Adrenal gland (tissue), 12 donors: ENCODE data around the gene OXSR1. TPM values are rescaled to one million over a fixed set of nuclear protein-coding genes. Genes with fewer than 3 reads are reported as not detected.
"Not testable (repeated sequence)": the region's sequence is repeated elsewhere in the genome, so short reads cannot be mapped to it uniquely, and the experiment has no call there.

Source experiments
- DNase-seq, 7 donors: peaks; one replicate each; pipeline ENCODE4 v3.0.0-alpha.2; 2019 to 2020
- H3K27ac ChIP-seq, 5 donors: fragments of 200-600 bp; sonication (generic) in 4 of 5; 1 replicate in 3 of 5; 2 replicates in 2 of 5; pipeline versions ENCODE4 v1.5.1 to v1.8.0; 2016 to 2020; ENCODE audit warnings: mild to moderate bottlenecking in 1 of 5
- H3K27me3 ChIP-seq: fragments of 200-600 bp; 2 replicates; pipeline ENCODE4 v1.8.0; 2021
- H3K36me3 ChIP-seq, 2 donors: fragments of 200-600 bp; replicated peaks in 1 of 2; 1 replicate in 1 of 2; 2 replicates in 1 of 2; pipeline versions ENCODE4 v1.5.1 to v1.8.0; 2018 to 2022
- H3K4me1 ChIP-seq, 2 donors: fragments of 200-600 bp; replicated peaks in 1 of 2; 1 replicate in 1 of 2; 2 replicates in 1 of 2; pipeline versions ENCODE4 v1.5.1 to v1.8.0; 2018 to 2021
- H3K4me3 ChIP-seq, 4 donors: fragments of 200-600 bp; sonication (generic) in 3 of 4; one replicate each; pipeline ENCODE4 v1.5.1; 2016 to 2018
- H3K9me3 ChIP-seq, 3 donors: fragments of 200-600 bp; sonication (generic) in 1 of 3; replicated peaks in 1 of 3; 1 replicate in 2 of 3; 2 replicates in 1 of 3; pipeline versions ENCODE4 v1.5.1 to v1.8.0; 2016 to 2021
- POLR2A ChIP-seq, 2 donors: fragments of 450-650 bp; IDR thresholded peaks; one replicate each; pipeline ENCODE4 v1.6.1; 2017; ENCODE audit warnings: antibody characterized with exemption in 2 of 2, mild to moderate bottlenecking in 2 of 2, moderate library complexity in 1 of 2
- WGBS, 4 donors: extraction: QIAGEN DNeasy Blood & Tissue Kit in 2 of 4; methylation state at CpG; one replicate each; pipeline versions ENCODE4 v1.1.5 to v1.1.7; 2013 to 2017; 5-methylcytosine and 5-hydroxymethylcytosine counted together
- intact Hi-C, 2 donors: fragments of 100-400 bp; cut with DNase I; formaldehyde crosslinking; loops; one replicate each; pipeline versions ENCODE4 v1.14.1 to v1.15.0; 2022 to 2023
- polyA plus RNA-seq, 3 donors: library from polyadenylated mRNA; stranded (reverse); fragments of 200-250 nt in 2 of 3; fragments of 350-450 nt in 1 of 3; fragmentation: Illumina TruSeq in 1 of 3; extraction: RNeasy Lipid Tissue Mini Kit (QIAGEN cat#74804) in 1 of 3; gene quantifications; one replicate each; pipeline ENCODE4 v1.2.3, GENCODE V29; 2013 to 2014
- total RNA-seq, 9 donors: library from RNA; depleted of rRNA in 4 of 9; stranded (reverse); fragments of >200 nt in 4 of 9; fragments of 120-200 nt in 1 of 9; fragmentation: NEBNext Ultra II Directional in 1 of 9; extraction: Animal tissue kit (Norgen Biotek cat#: 25700) in 1 of 9; gene quantifications; one replicate each; pipeline versions ENCODE4 v1.1.0 to v1.2.4, GENCODE V29; 2013 to 2023
- TF ChIP-seq, protein P1 (sequence below), 6 experiments: fragments of 450-650 bp in 4 of 6; fragments of 200-600 bp in 2 of 6; sonication (generic) in 1 of 6; IDR thresholded peaks; 1 replicate in 5 of 6; 2 replicates in 1 of 6; pipeline versions ENCODE4 v1.5.1 to v1.8.0; 2016 to 2021; ENCODE audit warnings: antibody characterized with exemption in 6 of 6, mild to moderate bottlenecking in 2 of 6, moderate library complexity in 1 of 6
- donor health status: healthy with polysubstance abuse.
- donor health status: Bipolar disorder and iron deficiency.
- donor health status: DM: yes; HTN: yes; CAD: no.
- donor health status: DM: no; HTN: no; CAD: no.
- donor health status: DM: no; HTN: no; CAD: no.
- donor health status: DM: yes; HTN: yes; CAD: no.

The OXSR1 gene
- total and polyA plus RNA-seq, 12 donors = 14.8 to 47.5 (median 29.3) TPM

DNA sequence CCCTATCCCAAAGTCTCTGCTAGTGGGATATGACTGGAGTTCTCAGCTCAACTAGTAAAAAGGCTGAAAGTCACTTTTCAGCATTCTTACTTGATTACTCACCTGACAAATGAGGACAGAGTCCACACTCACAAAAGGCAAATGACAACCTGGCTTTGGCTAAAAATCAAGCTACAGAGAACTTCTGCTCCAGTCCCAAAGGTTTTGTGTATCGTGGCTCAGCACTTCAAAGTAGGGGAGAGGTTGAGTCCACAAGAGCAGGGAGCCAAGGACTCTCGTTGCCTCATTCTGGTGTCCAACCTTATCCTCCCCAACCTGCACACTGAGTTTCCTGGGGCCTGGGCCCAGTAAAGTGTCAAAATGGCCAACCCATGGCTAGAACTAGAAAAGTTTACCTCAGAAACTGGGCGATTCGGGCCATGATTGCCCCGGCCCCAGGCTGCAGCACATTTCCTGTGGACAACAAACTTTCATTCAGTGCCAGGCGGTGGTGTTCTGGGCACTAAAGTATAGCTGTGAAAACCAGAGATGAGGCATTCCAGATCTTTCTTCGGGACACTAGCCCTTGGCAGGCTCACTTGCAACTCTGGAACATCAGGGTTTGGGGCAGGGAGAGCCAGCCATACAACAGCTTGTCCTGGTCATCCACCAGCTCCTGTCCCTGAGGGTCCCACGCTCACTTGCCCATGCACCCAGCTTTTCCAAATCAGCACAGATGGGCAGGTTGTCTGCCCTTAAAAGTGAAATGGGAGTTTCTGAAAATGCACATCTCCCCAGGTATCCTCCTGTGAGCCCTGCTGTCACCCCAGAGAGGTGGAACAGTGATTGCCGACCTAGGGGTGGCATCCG, 31.6 kb upstream of the OXSR1 start:
- Histone ChIP-seq H3K9me3 (no peaks in the 10 kb centered on the region), H3K4me3 (no peak overlapping the region), H3K27ac (peak overlapping the region in 2 of 5 donors; percentile 3 to 44), H3K27me3 (no peaks in the 10 kb centered on the region), H3K4me1 (peaks cover 22 to 42% of the 10 kb centered on the region in 2 donors), H3K36me3 (peaks cover 0 to 60% of the 10 kb centered on the region in 2 donors)
- WGBS, 4 donors = 77 to 78% (median 78%) methylated on average over 3 to 10 of the region's 10 CpGs
- DNase-seq = peak in 3 of 7 donors; percentile 5 to 53 (median 29)
- peak in 1 of 2 donors; percentile 22 for TF ChIP-seq POLR2A (IDR thresholded peaks at IDR 0.05)
- TF ChIP-seq, protein P1, sequence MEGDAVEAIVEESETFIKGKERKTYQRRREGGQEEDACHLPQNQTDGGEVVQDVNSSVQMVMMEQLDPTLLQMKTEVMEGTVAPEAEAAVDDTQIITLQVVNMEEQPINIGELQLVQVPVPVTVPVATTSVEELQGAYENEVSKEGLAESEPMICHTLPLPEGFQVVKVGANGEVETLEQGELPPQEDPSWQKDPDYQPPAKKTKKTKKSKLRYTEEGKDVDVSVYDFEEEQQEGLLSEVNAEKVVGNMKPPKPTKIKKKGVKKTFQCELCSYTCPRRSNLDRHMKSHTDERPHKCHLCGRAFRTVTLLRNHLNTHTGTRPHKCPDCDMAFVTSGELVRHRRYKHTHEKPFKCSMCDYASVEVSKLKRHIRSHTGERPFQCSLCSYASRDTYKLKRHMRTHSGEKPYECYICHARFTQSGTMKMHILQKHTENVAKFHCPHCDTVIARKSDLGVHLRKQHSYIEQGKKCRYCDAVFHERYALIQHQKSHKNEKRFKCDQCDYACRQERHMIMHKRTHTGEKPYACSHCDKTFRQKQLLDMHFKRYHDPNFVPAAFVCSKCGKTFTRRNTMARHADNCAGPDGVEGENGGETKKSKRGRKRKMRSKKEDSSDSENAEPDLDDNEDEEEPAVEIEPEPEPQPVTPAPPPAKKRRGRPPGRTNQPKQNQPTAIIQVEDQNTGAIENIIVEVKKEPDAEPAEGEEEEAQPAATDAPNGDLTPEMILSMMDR (IDR thresholded peaks at IDR 0.05) = no peak
- intact Hi-C loops = no loop called here

DNA sequence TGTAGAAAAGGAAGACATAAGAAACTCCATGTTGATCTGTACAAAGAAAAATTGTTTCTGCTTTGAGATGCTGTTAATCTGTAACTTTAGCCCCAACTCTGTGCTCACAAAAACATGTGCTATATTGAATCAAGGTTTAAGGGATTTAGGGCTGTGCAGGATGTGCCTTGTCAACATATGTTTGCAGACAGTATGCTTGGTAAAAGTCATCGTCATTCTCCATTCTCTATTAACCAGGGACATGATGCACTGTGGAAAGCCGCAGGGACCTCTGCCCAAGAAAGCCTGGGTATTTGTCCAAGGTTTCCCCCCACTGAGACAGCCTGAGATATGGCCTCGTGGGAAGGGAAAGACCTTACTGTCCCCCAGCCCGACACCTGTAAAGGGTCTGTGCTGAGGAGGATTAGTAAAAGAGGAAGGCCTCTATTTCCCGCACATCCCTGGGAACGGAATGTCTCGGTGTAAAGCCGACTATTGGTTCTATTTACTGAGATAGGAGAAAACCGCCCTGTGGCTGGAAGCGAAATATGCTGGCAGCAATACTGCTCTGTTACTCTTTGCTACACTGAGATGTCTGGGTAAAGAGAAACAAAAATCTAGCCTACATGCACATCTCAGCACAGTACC, 30.7 kb upstream of the OXSR1 start:
- Histone ChIP-seq H3K4me1 (peaks cover 18 to 39% of the 10 kb centered on the region in 2 donors), H3K36me3 (peaks cover 0 to 52% of the 10 kb centered on the region in 2 donors)
- H3K4me3 ChIP-seq, H3K27me3 ChIP-seq, H3K9me3 ChIP-seq, intact Hi-C loops, H3K27ac ChIP-seq: not testable (repeated sequence)
- WGBS, 4 donors = 86 to 91% (median 89%) methylated on average over 10 of the region's 10 CpGs
- DNase-seq = peak in 1 of 7 donors; percentile 4

DNA sequence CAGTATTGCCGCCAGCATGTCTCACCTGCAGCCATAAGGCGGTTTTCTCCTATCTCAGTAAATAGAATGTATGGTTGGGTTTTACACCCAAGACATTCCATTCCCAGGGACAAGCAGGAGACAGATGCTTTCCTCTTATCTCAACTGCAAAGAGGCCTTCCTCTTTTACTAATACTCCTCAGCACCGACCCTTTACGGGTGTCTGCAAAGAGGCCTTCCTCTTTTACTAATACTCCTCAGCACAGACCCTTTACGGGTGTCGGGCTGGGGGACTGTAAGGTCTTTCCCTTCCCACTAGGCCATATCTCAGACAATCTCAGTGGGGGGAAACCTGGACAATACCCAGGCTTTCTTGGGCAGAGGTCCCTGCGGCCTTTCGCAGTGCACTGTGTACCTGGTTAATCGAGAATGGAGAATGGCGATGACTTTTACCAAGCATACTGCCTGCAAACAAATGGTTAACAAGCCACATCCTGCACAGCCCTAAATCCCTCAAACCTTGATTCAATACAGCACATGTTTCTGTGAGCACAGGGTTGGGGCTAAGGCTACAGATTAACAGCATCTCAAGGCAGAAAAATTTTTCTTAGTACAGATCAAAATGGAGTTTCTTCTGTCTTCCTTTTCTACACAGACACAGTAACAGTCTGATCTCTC, 29.6 kb upstream of the OXSR1 start:
- WGBS, 4 donors = 52 to 67% (median 57%) methylated on average over 9 to 10 of the region's 10 CpGs
- H3K4me1 ChIP-seq = peaks cover 18 to 50% of the 10 kb centered on the region in 2 donors
- intact Hi-C loops, H3K27me3 ChIP-seq, H3K9me3 ChIP-seq: not testable (repeated sequence)
- peaks cover 0 to 43% of the 10 kb centered on the region in 2 donors for H3K36me3 ChIP-seq
- H3K4me3 ChIP-seq = peak overlapping the region in 2 of 4 donors; percentile 76 to 86
- peak in 2 of 7 donors; percentile 13 to 50 for DNase-seq
- H3K27ac ChIP-seq = peak overlapping the region in 3 of 5 donors; percentile 75 to 97 (median 93)

DNA sequence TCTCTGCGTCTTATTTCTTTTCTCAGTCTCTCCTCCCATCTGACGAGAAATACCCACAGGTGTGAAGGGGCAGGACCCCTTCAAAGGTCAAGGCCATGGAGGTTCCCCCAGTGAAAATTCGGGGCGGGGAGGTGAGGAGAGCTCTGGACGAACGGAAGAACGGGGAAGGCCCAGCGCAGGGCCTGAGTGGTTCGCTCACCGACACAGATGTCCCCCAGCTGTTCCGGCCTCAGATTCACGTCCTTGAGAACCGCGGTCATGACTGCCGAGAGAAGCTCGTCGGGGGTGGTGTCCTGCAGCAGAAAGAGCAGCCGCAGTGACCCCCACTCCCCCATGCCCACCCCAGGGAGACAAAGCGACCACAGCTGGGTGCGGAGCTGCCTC, 29.0 kb upstream of the OXSR1 start:
- TF ChIP-seq, protein P1 (IDR thresholded peaks at IDR 0.05) = no peak
- TF ChIP-seq POLR2A (IDR thresholded peaks at IDR 0.05) = no peak
- H3K27me3 ChIP-seq = no peaks in the 10 kb centered on the region
- 0% methylated on average over 9 to 20 of the region's 20 CpGs for WGBS, 4 donors
- DNase-seq = peak; percentile 48 to 75 (median 67)
- intact Hi-C loops = no loop called here
- H3K4me3 ChIP-seq = peak overlapping the region; percentile 72 to 86 (median 79)
- H3K9me3 ChIP-seq = no peaks in the 10 kb centered on the region
- H3K4me1 ChIP-seq = peaks cover 18 to 50% of the 10 kb centered on the region in 2 donors
- peak overlapping the region; percentile 51 to 97 (median 75) for H3K27ac ChIP-seq
- peaks cover 0 to 43% of the 10 kb centered on the region in 2 donors for H3K36me3 ChIP-seq
